ENCODE data around the gene ATP2B2.

ATP2B2 gene

GRCh38 chr3:10338591-10339353 is 166.6 kb downstream of the ATP2B2 start:
- no peak for DNase-seq

GRCh38 chr3:10338164-10338470 is 167.3 kb downstream of the ATP2B2 start:
- no peak for DNase-seq

- no peak for DNase-seq
These were observed 167.8 kb downstream of the ATP2B2 start for GRCh38 chr3:10337323-10338163.

GRCh38 chr3:10336761-10337160 is 168.6 kb downstream of the ATP2B2 start:
- DNase-seq: no peak

GRCh38 chr3:10335871-10336622 is 169.3 kb downstream of the ATP2B2 start:
- no peak for DNase-seq

GRCh38 chr3:10335190-10335738 is 170.1 kb downstream of the ATP2B2 start:
- no peak for DNase-seq

- DNase-seq: no peak
These were observed 170.9 kb downstream of the ATP2B2 start for GRCh38 chr3:10334459-10334858.

GRCh38 chr3:10334042-10334441 is 171.3 kb downstream of the ATP2B2 start:
- DNase-seq: no peak

- no peak for DNase-seq
These were observed 172.1 kb downstream of the ATP2B2 start for GRCh38 chr3:10333349-10333650.

GRCh38 chr3:10332481-10333348 is 172.7 kb downstream of the ATP2B2 start:
- no peak for DNase-seq

GRCh38 chr3:10331320-10331719 is 174.1 kb downstream of the ATP2B2 start:
- DNase-seq: no peak

GRCh38 chr3:10330319-10330718 is 175.1 kb downstream of the ATP2B2 start:
- no peak for DNase-seq

- no peak for DNase-seq
These were observed 175.8 kb downstream of the ATP2B2 start for GRCh38 chr3:10329495-10330015.

GRCh38 chr3:10328460-10329071 is 176.8 kb downstream of the ATP2B2 start:
- DNase-seq: no peak

GRCh38 chr3:10327592-10327991 is 177.8 kb downstream of the ATP2B2 start:
- no peak for DNase-seq

- no peak for DNase-seq
These were observed 183.1 kb downstream of the ATP2B2 start for GRCh38 chr3:10322352-10322710.

- no peak for DNase-seq
These were observed 183.6 kb downstream of the ATP2B2 start for GRCh38 chr3:10321630-10322351.

GRCh38 chr3:10320320-10320677 is 185.1 kb downstream of the ATP2B2 start:
- DNase-seq: no peak

- no peak for DNase-seq
These were observed 185.6 kb downstream of the ATP2B2 start for GRCh38 chr3:10319804-10320203.

GRCh38 chr3:10319251-10319650 is 186.1 kb downstream of the ATP2B2 start:
- DNase-seq: no peak

- no peak for DNase-seq
These were observed 187.4 kb downstream of the ATP2B2 start for GRCh38 chr3:10317961-10318350.

Measured in eye (tissue), 1 donor.